Heart left ventricle (tissue), 16 donors: ENCODE data around the gene MRPS15. TPM values are rescaled to one million over a fixed set of nuclear protein-coding genes. Genes with fewer than 3 reads are reported as not detected.

Source experiments
- ATAC-seq, 4 donors: fragments of 200-7000 bp; cut with Tn5 transposase; one replicate each; pipeline ENCODE4 v1.9.1; 2020 to 2022; ENCODE audit warnings: moderate library complexity in 4 of 4, mild to moderate bottlenecking in 3 of 4, moderate number of reproducible peaks in 1 of 4
- DNase-seq, 5 donors: peaks; one replicate each; pipeline ENCODE4 v3.0.0-alpha.2; 2020
- H3K27ac ChIP-seq, 12 donors: fragments of 200-600 bp; sonication (generic) in 4 of 12; one replicate each; pipeline versions ENCODE4 v1.5.0 to v1.8.0; 2016 to 2022; ENCODE audit warnings: mild to moderate bottlenecking in 2 of 12
- H3K27me3 ChIP-seq, 9 donors: fragments of 200-600 bp; sonication (generic) in 2 of 9; one replicate each; pipeline versions ENCODE4 v1.5.1 to v1.8.0; 2016 to 2022; ENCODE audit warnings: mild to moderate bottlenecking in 3 of 9
- H3K36me3 ChIP-seq, 9 donors: fragments of 200-600 bp; sonication (generic) in 2 of 9; one replicate each; pipeline versions ENCODE4 v1.5.0 to v1.8.0; 2018 to 2022; ENCODE audit warnings: mild to moderate bottlenecking in 2 of 9
- H3K4me1 ChIP-seq, 12 donors: fragments of 200-600 bp; sonication (generic) in 4 of 12; one replicate each; pipeline versions ENCODE4 v1.5.0 to v1.8.0; 2016 to 2022; ENCODE audit warnings: mild to moderate bottlenecking in 3 of 12
- H3K4me3 ChIP-seq, 12 donors: fragments of 200-600 bp; sonication (generic) in 4 of 12; one replicate each; pipeline versions ENCODE4 v1.5.0 to v1.8.0; 2017 to 2022; ENCODE audit warnings: mild to moderate bottlenecking in 9 of 12, moderate library complexity in 4 of 12
- H3K9me3 ChIP-seq, 12 donors: fragments of 200-600 bp; sonication (generic) in 4 of 12; one replicate each; pipeline versions ENCODE4 v1.5.0 to v1.8.0; 2016 to 2022; ENCODE audit warnings: mild to moderate bottlenecking in 1 of 12
- CTCF ChIP-seq, 12 donors: fragments of 200-600 bp; sonication (generic) in 4 of 12; IDR thresholded peaks; one replicate each; pipeline versions ENCODE4 v1.5.0 to v1.8.0; 2018 to 2022; ENCODE audit warnings: antibody characterized with exemption in 12 of 12, mild to moderate bottlenecking in 5 of 12
- POLR2A ChIP-seq, 2 donors: fragments of 450-650 bp; IDR thresholded peaks; one replicate each; pipeline ENCODE4 v1.6.1; 2017; ENCODE audit warnings: antibody characterized with exemption in 2 of 2, mild to moderate bottlenecking in 2 of 2, moderate library complexity in 2 of 2
- WGBS, 4 donors: extraction: QIAGEN DNeasy Blood & Tissue Kit in 2 of 4; methylation state at CpG; one replicate each; pipeline versions ENCODE4 v1.1.5 to v1.1.7; 2013 to 2018; 5-methylcytosine and 5-hydroxymethylcytosine counted together
- intact Hi-C, 10 donors: fragments of 100-400 bp; cut with DNase I; formaldehyde crosslinking; loops; one replicate each; pipeline versions ENCODE4 v1.11.1 to v1.14.2; 2022
- polyA plus RNA-seq, 2 donors: library from polyadenylated mRNA; stranded (reverse); fragments of 200-250 nt; gene quantifications; one replicate each; pipeline ENCODE4 v1.2.3, GENCODE V29; 2013
- total RNA-seq, 9 donors: library from RNA; depleted of rRNA in 2 of 9; stranded (reverse); fragments of >200 nt in 2 of 9; fragmentation: NEBNext Ultra II Directional in 3 of 9; extraction: Animal tissue kit (Norgen Biotek cat#: 25700) in 3 of 9; gene quantifications; one replicate each; pipeline versions ENCODE4 v1.1.0 to v1.2.4, GENCODE V29; 2016 to 2023
- donor health status: ischemic (EF 13 %, LVEDD 7.1; RV severe dilation, severe dysfunction).
- donor health status: healthy with polysubstance abuse.
- donor health status: DM: no; HTN: yes; CAD: no.
- donor health status: DM: no; HTN: no; CAD: no.
- donor health status: ischemic (EF 25% LVEDD 6.9; RV normal size, moderate dysfunction).
- donor health status: ischemic (EF 25% LVEDD 5.7; RV mildly dilated, moderate dysfunction).
- donor health status: healthy.
- donor health status: DM: yes; HTN: yes; CAD: no.
- donor health status: ischemic (EF 35%, LVEDD 5.7; RV mildly dilated, moderate dysfunction).
- donor health status: nonischemic (EF 11% LVEDD 7.7; RV severe dilation, severe dysfunction).
- donor health status: DM: yes; HTN: yes; CAD: no.
- donor health status: PGD.
- donor health status: ischemic (EF 29% LVEDD 5.4; RV normal size, mild dysfunction).
- donor health status: nonischemic (EF 23%, LVEDD 6.1; RV moderate dilation, normal function).

The MRPS15 gene
- total and polyA plus RNA-seq, 11 donors = 83.5 to 396 (median 108) TPM

- no peak for DNase-seq
- WGBS, 4 donors = 26 to 34% (median 31%) methylated on average over 26 of the region's 26 CpGs
- peak overlapping the region in 9 of 12 donors; percentile 6 to 53 (median 24) for H3K4me3 ChIP-seq
- H3K4me1 ChIP-seq = peaks cover 0 to 51% (median 4%) of the 10 kb centered on the region in 12 donors
- ATAC-seq = peak in 3 of 4 donors; percentile 15 to 22 (median 19)
- TF ChIP-seq POLR2A (IDR thresholded peaks at IDR 0.05) (no peak), CTCF (IDR thresholded peaks at IDR 0.05) (no peak)
- H3K27me3 ChIP-seq = peaks cover 0 to 3% (median 0%) of the 10 kb centered on the region in 9 donors
- H3K27ac ChIP-seq = peak overlapping the region in 3 of 12 donors; percentile 18 to 86 (median 25)
- no peaks in the 10 kb centered on the region for H3K9me3 ChIP-seq
- intact Hi-C loops = no loop called here
- H3K36me3 ChIP-seq = peaks cover 0 to 6% (median 0%) of the 10 kb centered on the region in 9 donors
Observed at GRCh38 chr1:36481771-36482723, 17.9 kb upstream of the MRPS15 start.

GRCh38 chr1:36481091-36481490 is 16.9 kb upstream of the MRPS15 start:
- 78 to 89% (median 82%) methylated on average over 6 of the region's 6 CpGs for WGBS, 4 donors
- TF ChIP-seq CTCF (IDR thresholded peaks at IDR 0.05) (no peak), POLR2A (IDR thresholded peaks at IDR 0.05) (no peak)
- Histone ChIP-seq H3K4me3 (peak overlapping the region in 1 of 12 donors; percentile 53), H3K36me3 (peaks cover 0 to 6% (median 0%) of the 10 kb centered on the region in 9 donors), H3K27me3 (peaks cover 0 to 8% (median 0%) of the 10 kb centered on the region in 9 donors), H3K9me3 (no peaks in the 10 kb centered on the region), H3K27ac (no peak overlapping the region), H3K4me1 (peaks cover 0 to 47% (median 4%) of the 10 kb centered on the region in 12 donors)
- intact Hi-C loops = no loop called here
- ATAC-seq = no peak
- DNase-seq = no peak

- intact Hi-C loops = no loop called here
- 89 to 95% (median 91%) methylated on average over 2 of the region's 2 CpGs; no CpG with 5 or more reads in 1 of the 4 donors for WGBS, 4 donors
- peaks cover 0 to 8% (median 0%) of the 10 kb centered on the region in 9 donors for H3K27me3 ChIP-seq
Observed at GRCh38 chr1:36480161-36480560, 16.0 kb upstream of the MRPS15 start.

More at GRCh38 chr1:36480161-36480560, 16.0 kb upstream of the MRPS15 start:
- peaks cover 0 to 38% (median 4%) of the 10 kb centered on the region in 12 donors for H3K4me1 ChIP-seq
- DNase-seq (no peak), ATAC-seq (no peak)
- no peak overlapping the region for H3K27ac ChIP-seq
- no peak overlapping the region for H3K4me3 ChIP-seq
- H3K9me3 ChIP-seq = no peaks in the 10 kb centered on the region
- TF ChIP-seq CTCF (IDR thresholded peaks at IDR 0.05) (no peak), POLR2A (IDR thresholded peaks at IDR 0.05) (no peak)
- peaks cover 0 to 6% (median 0%) of the 10 kb centered on the region in 9 donors for H3K36me3 ChIP-seq
